ENCODE measurements around the gene RAB40A. TPM values are rescaled to one million over a fixed set of nuclear protein-coding genes. Genes with fewer than 3 reads are reported as not detected.

RAB40A gene
- total and polyA plus RNA-seq, 10 of the 15 experiments (the other 5 are each of a cell fraction or from before 2014, with no cell fraction given) = 0.10 to 0.42 (median 0.26) TPM

DNA sequence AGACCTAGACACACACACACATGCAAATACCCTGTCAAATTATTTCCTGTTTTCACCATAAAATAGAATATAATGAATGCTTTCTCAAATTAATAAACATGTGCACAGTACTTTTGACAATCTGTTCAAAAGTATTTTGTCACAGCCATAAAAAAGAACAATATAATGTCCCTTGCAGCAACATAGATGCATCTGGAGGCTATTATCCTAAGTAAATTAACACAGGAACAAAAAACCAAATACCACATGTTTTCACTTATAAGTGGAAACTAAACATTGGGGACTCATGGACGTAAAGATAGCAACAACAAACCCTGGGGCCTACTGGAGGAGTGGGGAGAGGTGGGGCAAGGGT lies 15.5 kb downstream of the RAB40A start:
- ChIA-PET CTCF (no interaction called here), SMC1A (ENCODE audit: uncharacterized antibody, unreplicated experiment) (no interaction called here), POLR2A (no interaction called here), RAD21 (ENCODE audit: unreplicated experiment) (no interaction called here)
- Histone ChIP-seq H3K27me3 (replicated peaks in 1 of 2; ENCODE audit: control insufficient read depth in 2 of 2, insufficient read depth in 2 of 2, low read length in 1 of 2) (no peaks in the 10 kb centered on the region; a peak in 1 of 4 replicates), H4K20me1 (ENCODE audit: control insufficient read depth, insufficient read depth) (no peaks in the 10 kb centered on the region), H3K9ac (ENCODE audit: control insufficient read depth, insufficient read depth, low read length) (no peak overlapping the region), H2AFZ (ENCODE audit: control insufficient read depth, low read depth, low read length) (no peak overlapping the region), H3K4me2 (ENCODE audit: control insufficient read depth, insufficient read depth) (no peak overlapping the region), H3K4me3 (no peak overlapping the region), H3K27ac (ENCODE audit: control insufficient read depth, insufficient read depth) (no peak overlapping the region), H3K4me1 (ENCODE audit: control insufficient read depth, insufficient read depth, low read length) (no peaks in the 10 kb centered on the region), H3K9me3 (replicated peaks; ENCODE audit: control insufficient read depth, insufficient read depth, low read length) (no peaks in the 10 kb centered on the region), H3K79me2 (ENCODE audit: control insufficient read depth, insufficient read depth, low read length) (no peaks in the 10 kb centered on the region), H3K36me3 (ENCODE audit: control insufficient read depth in 2 of 2, insufficient read depth in 2 of 2, low read length in 1 of 2) (no peaks in the 10 kb centered on the region)
- no TSS peak for BruUV-seq (replicated peaks)
- TF ChIP-seq MXI1 (IDR thresholded peaks at IDR 0.05; ENCODE audit: low read depth, low read length) (no peak), ETV6 (conservative IDR thresholded peaks at IDR 0.05 in 1 of 2, IDR thresholded peaks at IDR 0.05 in 1 of 2; ENCODE audit: borderline replicate concordance in 1 of 2, low read depth in 1 of 2) (no peak), BMI1 (IDR thresholded peaks at IDR 0.05; ENCODE audit: borderline replicate concordance) (no peak), SPI1 (IDR thresholded peaks at IDR 0.05; ENCODE audit: borderline replicate concordance, insufficient read depth, low read depth, low read length) (no peak), SKIL (IDR thresholded peaks at IDR 0.05; ENCODE audit: low read depth, poor library complexity, severe bottlenecking) (no peak), FOXK2 (IDR thresholded peaks at IDR 0.05) (no peak), CREM (IDR thresholded peaks at IDR 0.05; ENCODE audit: low read depth) (no peak), EGR1 (IDR thresholded peaks at IDR 0.05; ENCODE audit: borderline replicate concordance in 1 of 2, low read depth in 2 of 2, low read length in 2 of 2) (no peak), JUND (IDR thresholded peaks at IDR 0.05; ENCODE audit: low read depth, low read length) (no peak), NRF1 (conservative IDR thresholded peaks at IDR 0.05; ENCODE audit: low read depth, low read length) (no peak), FOXM1 (IDR thresholded peaks at IDR 0.05; ENCODE audit: low read depth, low read length) (no peak)
- TF ChIP-seq, protein P1, sequence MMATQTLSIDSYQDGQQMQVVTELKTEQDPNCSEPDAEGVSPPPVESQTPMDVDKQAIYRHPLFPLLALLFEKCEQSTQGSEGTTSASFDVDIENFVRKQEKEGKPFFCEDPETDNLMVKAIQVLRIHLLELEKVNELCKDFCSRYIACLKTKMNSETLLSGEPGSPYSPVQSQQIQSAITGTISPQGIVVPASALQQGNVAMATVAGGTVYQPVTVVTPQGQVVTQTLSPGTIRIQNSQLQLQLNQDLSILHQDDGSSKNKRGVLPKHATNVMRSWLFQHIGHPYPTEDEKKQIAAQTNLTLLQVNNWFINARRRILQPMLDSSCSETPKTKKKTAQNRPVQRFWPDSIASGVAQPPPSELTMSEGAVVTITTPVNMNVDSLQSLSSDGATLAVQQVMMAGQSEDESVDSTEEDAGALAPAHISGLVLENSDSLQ (IDR thresholded peaks at IDR 0.05) = no peak
- TF ChIP-seq, protein P2, sequence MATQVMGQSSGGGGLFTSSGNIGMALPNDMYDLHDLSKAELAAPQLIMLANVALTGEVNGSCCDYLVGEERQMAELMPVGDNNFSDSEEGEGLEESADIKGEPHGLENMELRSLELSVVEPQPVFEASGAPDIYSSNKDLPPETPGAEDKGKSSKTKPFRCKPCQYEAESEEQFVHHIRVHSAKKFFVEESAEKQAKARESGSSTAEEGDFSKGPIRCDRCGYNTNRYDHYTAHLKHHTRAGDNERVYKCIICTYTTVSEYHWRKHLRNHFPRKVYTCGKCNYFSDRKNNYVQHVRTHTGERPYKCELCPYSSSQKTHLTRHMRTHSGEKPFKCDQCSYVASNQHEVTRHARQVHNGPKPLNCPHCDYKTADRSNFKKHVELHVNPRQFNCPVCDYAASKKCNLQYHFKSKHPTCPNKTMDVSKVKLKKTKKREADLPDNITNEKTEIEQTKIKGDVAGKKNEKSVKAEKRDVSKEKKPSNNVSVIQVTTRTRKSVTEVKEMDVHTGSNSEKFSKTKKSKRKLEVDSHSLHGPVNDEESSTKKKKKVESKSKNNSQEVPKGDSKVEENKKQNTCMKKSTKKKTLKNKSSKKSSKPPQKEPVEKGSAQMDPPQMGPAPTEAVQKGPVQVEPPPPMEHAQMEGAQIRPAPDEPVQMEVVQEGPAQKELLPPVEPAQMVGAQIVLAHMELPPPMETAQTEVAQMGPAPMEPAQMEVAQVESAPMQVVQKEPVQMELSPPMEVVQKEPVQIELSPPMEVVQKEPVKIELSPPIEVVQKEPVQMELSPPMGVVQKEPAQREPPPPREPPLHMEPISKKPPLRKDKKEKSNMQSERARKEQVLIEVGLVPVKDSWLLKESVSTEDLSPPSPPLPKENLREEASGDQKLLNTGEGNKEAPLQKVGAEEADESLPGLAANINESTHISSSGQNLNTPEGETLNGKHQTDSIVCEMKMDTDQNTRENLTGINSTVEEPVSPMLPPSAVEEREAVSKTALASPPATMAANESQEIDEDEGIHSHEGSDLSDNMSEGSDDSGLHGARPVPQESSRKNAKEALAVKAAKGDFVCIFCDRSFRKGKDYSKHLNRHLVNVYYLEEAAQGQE (IDR thresholded peaks at IDR 0.05; ENCODE audit: low read depth, low read length) = no peak
- DNase-seq (ENCODE audit: low read depth, low spot score) = no peak
- no peak for ATAC-seq
- in situ Hi-C loops (cut with MboI) = no loop called here
- 0% methylated on average over 1 of the region's 1 CpG for WGBS (ENCODE audit: insufficient coverage, insufficient replicate concordance, low lambda C conversion rate, missing lambda C conversion rate)
- no peak for FAIRE-seq
- intact Hi-C loops (cut with micrococcal nuclease; ENCODE audit: unreplicated experiment) = no loop called here

Measured in GM12878 (cell line).